Tibial nerve (tissue), 3 donors: Measurements from ENCODE around the gene PLEKHM2.

Experiments used
- POLR2A ChIP-seq, 2 donors: fragments of 450-650 bp; IDR thresholded peaks; one replicate each; pipeline ENCODE4 v1.6.1; 2017; ENCODE audit warnings: antibody characterized with exemption in 2 of 2, mild to moderate bottlenecking in 2 of 2, moderate library complexity in 2 of 2
- TF ChIP-seq, protein P1 (sequence below), 5 experiments: fragments of 200-600 bp in 3 of 5; fragments of 450-650 bp in 2 of 5; sonication (generic) in 3 of 5; IDR thresholded peaks; one replicate each; pipeline ENCODE4 v1.5.1; 2016 to 2019; ENCODE audit warnings: antibody characterized with exemption in 5 of 5, mild to moderate bottlenecking in 3 of 5, moderate library complexity in 2 of 5

DNA sequence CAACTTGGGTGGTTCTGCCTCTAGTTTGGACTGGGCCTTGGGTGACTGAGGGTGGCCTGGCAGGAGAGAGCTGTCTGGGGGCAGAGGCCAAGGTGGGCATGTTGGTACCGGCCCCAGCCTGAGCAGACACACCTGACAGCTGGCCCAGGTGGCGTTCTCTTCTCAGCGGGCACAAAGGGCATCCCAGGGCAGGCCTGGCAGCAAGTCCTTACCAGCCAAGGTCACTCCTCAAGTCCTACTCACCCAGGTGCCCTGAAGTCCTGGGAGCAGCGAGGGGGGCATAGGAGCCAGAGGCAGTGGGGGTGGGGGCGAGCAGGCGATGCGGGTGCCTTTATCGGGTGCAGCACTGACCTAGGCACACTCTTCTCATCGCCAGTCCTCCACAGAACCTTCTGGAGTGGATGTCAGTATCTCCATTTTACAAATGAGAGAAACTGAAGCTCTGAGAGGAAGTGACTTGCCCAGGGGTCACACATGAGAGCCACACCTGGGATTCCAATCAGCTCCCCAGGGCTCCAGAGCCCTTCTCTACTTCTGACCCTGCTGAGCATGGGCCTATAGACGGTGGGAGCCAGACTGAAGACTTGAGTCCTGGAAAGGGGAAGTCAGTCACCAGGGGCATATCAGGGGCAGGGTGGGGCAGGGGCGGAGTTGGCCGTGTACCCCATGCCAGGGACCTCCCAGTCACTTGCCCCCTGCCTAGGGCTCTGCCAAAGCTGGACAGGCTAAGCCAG is 51.4 kb downstream of the PLEKHM2 start:
- TF ChIP-seq POLR2A (IDR thresholded peaks at IDR 0.05) = no peak
- TF ChIP-seq, protein P1, sequence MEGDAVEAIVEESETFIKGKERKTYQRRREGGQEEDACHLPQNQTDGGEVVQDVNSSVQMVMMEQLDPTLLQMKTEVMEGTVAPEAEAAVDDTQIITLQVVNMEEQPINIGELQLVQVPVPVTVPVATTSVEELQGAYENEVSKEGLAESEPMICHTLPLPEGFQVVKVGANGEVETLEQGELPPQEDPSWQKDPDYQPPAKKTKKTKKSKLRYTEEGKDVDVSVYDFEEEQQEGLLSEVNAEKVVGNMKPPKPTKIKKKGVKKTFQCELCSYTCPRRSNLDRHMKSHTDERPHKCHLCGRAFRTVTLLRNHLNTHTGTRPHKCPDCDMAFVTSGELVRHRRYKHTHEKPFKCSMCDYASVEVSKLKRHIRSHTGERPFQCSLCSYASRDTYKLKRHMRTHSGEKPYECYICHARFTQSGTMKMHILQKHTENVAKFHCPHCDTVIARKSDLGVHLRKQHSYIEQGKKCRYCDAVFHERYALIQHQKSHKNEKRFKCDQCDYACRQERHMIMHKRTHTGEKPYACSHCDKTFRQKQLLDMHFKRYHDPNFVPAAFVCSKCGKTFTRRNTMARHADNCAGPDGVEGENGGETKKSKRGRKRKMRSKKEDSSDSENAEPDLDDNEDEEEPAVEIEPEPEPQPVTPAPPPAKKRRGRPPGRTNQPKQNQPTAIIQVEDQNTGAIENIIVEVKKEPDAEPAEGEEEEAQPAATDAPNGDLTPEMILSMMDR (IDR thresholded peaks at IDR 0.05) = no peak
